SK-N-SH treated with all-trans-retinoic acid at 6 μM for 48 hours (cell line): Measurements from ENCODE around the gene MVB12B.

Experiments
- ATAC-seq: fragments of 200-7000 bp; cut with Tn5 transposase; 3 replicates; pipeline ENCODE4 v1.9.1; 2020; ENCODE audit warnings: mild to moderate bottlenecking, moderate library complexity
- ARNTL ChIP-seq: fragments of 450-650 bp; formaldehyde crosslinking; IDR thresholded peaks from 2 replicates; pipeline ENCODE4 v1.5.0; 2020; ENCODE audit warnings: low read depth, mild to moderate bottlenecking, moderate library complexity, borderline replicate concordance
- BACH2 ChIP-seq: fragments of 250-450 bp; sonication (Bioruptor Pico); IDR thresholded peaks from 2 replicates; pipeline ENCODE4 v1.9.0; 2021; ENCODE audit warnings: mild to moderate bottlenecking, borderline replicate concordance
- CSDC2 ChIP-seq: fragments of 250-450 bp; sonication (Bioruptor Pico); IDR thresholded peaks from 2 replicates; pipeline ENCODE4 v1.5.0; 2020; ENCODE audit warnings: mild to moderate bottlenecking, moderate library complexity
- ESRRG ChIP-seq: fragments of 250-450 bp; sonication (Bioruptor Pico); IDR thresholded peaks from 2 replicates; pipeline ENCODE4 v1.6.1; 2021; ENCODE audit warnings: mild to moderate bottlenecking
- GLIS3 ChIP-seq: fragments of 250-450 bp; sonication (Bioruptor Pico); IDR thresholded peaks from 2 replicates; pipeline ENCODE4 v1.5.0; 2020; ENCODE audit warnings: mild to moderate bottlenecking, moderate library complexity
- ISL1 ChIP-seq: fragments of 250-450 bp; sonication (Bioruptor Pico); IDR thresholded peaks from 2 replicates; pipeline ENCODE4 v2.1.2; 2022; ENCODE audit warnings: mild to moderate bottlenecking, moderate library complexity
- OSR1 ChIP-seq: fragments of 250-450 bp; sonication (Bioruptor Pico); IDR thresholded peaks from 2 replicates; pipeline ENCODE4 v1.8.0; 2022; ENCODE audit warnings: moderate library complexity, mild to moderate bottlenecking, inconsistent platforms
- PPARA ChIP-seq: fragments of 250-450 bp; sonication (Bioruptor Pico); IDR thresholded peaks from 2 replicates; pipeline ENCODE4 v1.5.0; 2020; ENCODE audit warnings: mild to moderate bottlenecking, borderline replicate concordance
- SNAI2 ChIP-seq: fragments of 250-450 bp; sonication (Bioruptor Pico); IDR thresholded peaks from 2 replicates; pipeline ENCODE4 v1.5.0; 2020; ENCODE audit warnings: mild to moderate bottlenecking, moderate library complexity
- TCF4 ChIP-seq: fragments of 250-450 bp; sonication (Bioruptor Pico); IDR thresholded peaks from 2 replicates; pipeline ENCODE4 v1.8.0; 2021; ENCODE audit warnings: mild to moderate bottlenecking, moderate library complexity, borderline replicate concordance
- TOX ChIP-seq: fragments of 250-450 bp; sonication (Bioruptor Pico); IDR thresholded peaks from 2 replicates; pipeline ENCODE4 v1.8.0; 2021; ENCODE audit warnings: mild to moderate bottlenecking, moderate library complexity, borderline replicate concordance
- ZC3H10 ChIP-seq: fragments of 250-450 bp; sonication (Bioruptor Pico); IDR thresholded peaks from 2 replicates; pipeline ENCODE4 v1.5.1; 2021; ENCODE audit warnings: mild to moderate bottlenecking, moderate library complexity
- ZFP3 ChIP-seq: fragments of 250-450 bp; sonication (Bioruptor Pico); IDR thresholded peaks from 2 replicates; pipeline ENCODE4 v1.5.0; 2020; ENCODE audit warnings: mild to moderate bottlenecking, moderate library complexity
- ZFP30 ChIP-seq: fragments of 450-650 bp; formaldehyde crosslinking; IDR thresholded peaks from 2 replicates; pipeline ENCODE4 v1.5.0; 2022; ENCODE audit warnings: mild to moderate bottlenecking, moderate library complexity
- ZNF565 ChIP-seq: fragments of 450-650 bp; formaldehyde crosslinking; conservative IDR thresholded peaks from 2 replicates; pipeline ENCODE4 v1.5.0; 2020; ENCODE audit warnings: low read depth, mild to moderate bottlenecking, moderate library complexity
- ZNF70 ChIP-seq: fragments of 450-650 bp; formaldehyde crosslinking; IDR thresholded peaks from 2 replicates; pipeline ENCODE4 v1.5.0; 2020; ENCODE audit warnings: mild to moderate bottlenecking, moderate library complexity
- ZNF8 ChIP-seq: fragments of 450-650 bp; formaldehyde crosslinking; IDR thresholded peaks from 2 replicates; pipeline ENCODE4 v1.5.0; 2020; ENCODE audit warnings: mild to moderate bottlenecking, moderate library complexity
- TF ChIP-seq, protein P1 (sequence below): fragments of 250-450 bp; sonication (Bioruptor Pico); IDR thresholded peaks from 2 replicates; pipeline ENCODE4 v1.5.1; 2020; ENCODE audit warnings: low read depth, mild to moderate bottlenecking, moderate library complexity
- TF ChIP-seq, protein P2 (sequence below): fragments of 250-450 bp; sonication (Bioruptor Pico); IDR thresholded peaks from 2 replicates; pipeline ENCODE4 v1.8.0; 2020; ENCODE audit warnings: mild to moderate bottlenecking, moderate library complexity, borderline replicate concordance
- TF ChIP-seq, protein P3 (sequence below): fragments of 250-450 bp; sonication (Bioruptor Pico); IDR thresholded peaks from 2 replicates; pipeline ENCODE4 v1.5.1; 2021; ENCODE audit warnings: mild to moderate bottlenecking, moderate library complexity
- TF ChIP-seq, protein P4 (sequence below): fragments of 250-450 bp; sonication (Bioruptor Pico); IDR thresholded peaks from 2 replicates; pipeline ENCODE4 v1.8.0; 2021; ENCODE audit warnings: low read depth, mild to moderate bottlenecking, moderate library complexity, borderline replicate concordance

MVB12B gene

DNA sequence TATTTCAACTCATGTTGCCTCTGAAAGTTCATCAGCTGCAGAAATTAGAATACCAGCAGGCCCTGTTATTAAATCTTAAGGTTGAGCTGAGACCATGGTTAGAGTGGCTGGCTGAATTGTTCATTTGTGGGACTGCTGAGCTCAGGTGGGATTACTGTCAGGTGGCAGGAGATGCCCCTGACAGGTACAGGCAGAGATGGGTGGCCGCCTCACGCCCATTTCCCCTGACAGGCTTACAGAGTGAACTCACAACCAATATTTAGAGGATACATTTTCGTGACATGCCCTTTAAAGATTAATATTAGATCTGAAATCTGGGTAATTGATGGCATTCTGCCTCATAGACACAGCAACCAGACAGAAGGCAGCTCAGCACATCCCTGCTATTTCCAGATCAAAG, 136.0 kb downstream of the MVB12B start:
- no peak for ATAC-seq

DNA sequence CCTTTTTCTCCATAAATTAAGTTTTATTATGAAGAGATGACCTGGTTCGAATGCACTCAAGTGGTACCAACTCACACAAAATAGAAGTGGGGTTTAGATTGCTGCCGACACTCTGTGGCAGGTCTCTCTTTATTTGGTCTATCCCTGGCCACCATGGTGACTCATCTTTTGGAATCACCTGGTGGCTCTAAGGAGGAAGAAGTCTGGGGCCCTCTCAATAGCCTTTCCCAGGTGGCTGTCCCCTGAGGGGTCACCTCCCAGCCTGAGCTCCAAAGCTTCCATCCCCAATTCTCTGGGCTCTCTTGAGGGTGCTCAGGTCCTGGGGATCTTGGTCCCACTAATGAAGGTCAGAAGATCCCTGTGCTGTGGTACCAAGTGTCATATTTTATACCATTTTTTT, 136.8 kb downstream of the MVB12B start:
- ATAC-seq = no peak
- TF ChIP-seq BACH2 (CRISPR knock-in tag) (no peak), ZFP3 (CRISPR knock-in tag) (no peak)
- TF ChIP-seq, protein P1, sequence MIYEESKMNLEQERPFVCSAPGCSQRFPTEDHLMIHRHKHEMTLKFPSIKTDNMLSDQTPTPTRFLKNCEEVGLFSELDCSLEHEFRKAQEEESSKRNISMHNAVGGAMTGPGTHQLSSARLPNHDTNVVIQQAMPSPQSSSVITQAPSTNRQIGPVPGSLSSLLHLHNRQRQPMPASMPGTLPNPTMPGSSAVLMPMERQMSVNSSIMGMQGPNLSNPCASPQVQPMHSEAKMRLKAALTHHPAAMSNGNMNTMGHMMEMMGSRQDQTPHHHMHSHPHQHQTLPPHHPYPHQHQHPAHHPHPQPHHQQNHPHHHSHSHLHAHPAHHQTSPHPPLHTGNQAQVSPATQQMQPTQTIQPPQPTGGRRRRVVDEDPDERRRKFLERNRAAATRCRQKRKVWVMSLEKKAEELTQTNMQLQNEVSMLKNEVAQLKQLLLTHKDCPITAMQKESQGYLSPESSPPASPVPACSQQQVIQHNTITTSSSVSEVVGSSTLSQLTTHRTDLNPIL = no peak

More for the DNA sequence above, 136.0 kb downstream of the MVB12B start:
- no peak for TF ChIP-seq ZFP3 (CRISPR knock-in tag)
- TF ChIP-seq, protein P1 = no peak
- no peak for TF ChIP-seq GLIS3 (CRISPR knock-in tag)
- TF ChIP-seq PPARA (CRISPR knock-in tag) = no peak
- no peak for TF ChIP-seq TOX (CRISPR knock-in tag)
- TF ChIP-seq OSR1 (CRISPR knock-in tag) = no peak
- TF ChIP-seq SNAI2 (CRISPR knock-in tag) = no peak
- no peak for TF ChIP-seq ESRRG (CRISPR knock-in tag)
- no peak for TF ChIP-seq TCF4 (CRISPR knock-in tag)
- TF ChIP-seq CSDC2 (CRISPR knock-in tag) = no peak
- no peak for TF ChIP-seq ISL1
- no peak for TF ChIP-seq BACH2 (CRISPR knock-in tag)
- TF ChIP-seq ZNF565 (CRISPR knock-in tag) = no peak
- no peak for TF ChIP-seq ZC3H10 (CRISPR knock-in tag)
- no peak for TF ChIP-seq ZFP30 (CRISPR knock-in tag)
- TF ChIP-seq, protein P2, sequence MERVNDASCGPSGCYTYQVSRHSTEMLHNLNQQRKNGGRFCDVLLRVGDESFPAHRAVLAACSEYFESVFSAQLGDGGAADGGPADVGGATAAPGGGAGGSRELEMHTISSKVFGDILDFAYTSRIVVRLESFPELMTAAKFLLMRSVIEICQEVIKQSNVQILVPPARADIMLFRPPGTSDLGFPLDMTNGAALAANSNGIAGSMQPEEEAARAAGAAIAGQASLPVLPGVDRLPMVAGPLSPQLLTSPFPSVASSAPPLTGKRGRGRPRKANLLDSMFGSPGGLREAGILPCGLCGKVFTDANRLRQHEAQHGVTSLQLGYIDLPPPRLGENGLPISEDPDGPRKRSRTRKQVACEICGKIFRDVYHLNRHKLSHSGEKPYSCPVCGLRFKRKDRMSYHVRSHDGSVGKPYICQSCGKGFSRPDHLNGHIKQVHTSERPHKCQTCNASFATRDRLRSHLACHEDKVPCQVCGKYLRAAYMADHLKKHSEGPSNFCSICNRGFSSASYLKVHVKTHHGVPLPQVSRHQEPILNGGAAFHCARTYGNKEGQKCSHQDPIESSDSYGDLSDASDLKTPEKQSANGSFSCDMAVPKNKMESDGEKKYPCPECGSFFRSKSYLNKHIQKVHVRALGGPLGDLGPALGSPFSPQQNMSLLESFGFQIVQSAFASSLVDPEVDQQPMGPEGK (CRISPR knock-in tag) = no peak
- no peak for TF ChIP-seq ARNTL
- no peak for TF ChIP-seq ZNF8 (CRISPR knock-in tag)
- no peak for TF ChIP-seq ZNF70
- TF ChIP-seq, all 23 proteins: peak for 0

DNA sequence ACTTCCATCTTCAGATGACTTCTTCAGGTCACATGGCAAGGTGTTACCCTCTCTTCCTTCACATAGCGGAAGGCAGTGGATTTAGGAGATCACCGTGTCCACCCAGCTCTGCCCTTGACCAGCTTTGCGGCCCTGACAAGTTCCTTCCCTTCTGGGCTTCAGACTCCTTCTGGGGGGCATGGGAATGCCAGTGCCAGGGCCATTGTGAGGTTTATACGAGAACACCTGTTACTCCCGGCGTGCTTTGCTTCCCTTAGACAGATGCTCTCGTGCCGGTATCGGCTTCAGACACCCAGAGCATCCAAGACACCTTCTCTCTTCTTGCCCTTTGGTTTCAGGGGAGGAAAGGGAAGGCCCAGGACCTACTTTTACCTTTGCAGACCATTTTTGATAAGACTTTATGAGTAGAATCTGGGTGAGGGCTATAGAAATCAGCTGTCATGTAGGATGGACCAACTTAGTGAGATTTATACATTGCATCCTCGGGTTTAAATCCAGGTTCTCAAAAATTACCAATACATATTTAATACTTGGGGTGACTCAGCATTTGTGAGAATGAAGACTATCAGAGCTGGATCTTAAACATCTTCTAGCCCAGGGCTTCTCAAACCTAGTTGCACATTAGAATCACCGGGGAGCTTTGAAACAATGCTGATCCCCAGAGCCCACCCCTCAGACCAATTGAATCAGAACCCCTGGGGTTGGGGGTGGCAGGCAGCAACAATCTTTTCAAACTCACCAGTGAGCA, 138.2 kb downstream of the MVB12B start:
- TF ChIP-seq ZNF70 (no peak), ZFP30 (CRISPR knock-in tag) (no peak), TOX (CRISPR knock-in tag) (no peak), ZFP3 (CRISPR knock-in tag) (no peak), CSDC2 (CRISPR knock-in tag) (no peak), SNAI2 (CRISPR knock-in tag) (no peak), ZNF565 (CRISPR knock-in tag) (no peak), ISL1 (no peak), BACH2 (CRISPR knock-in tag) (no peak), ESRRG (CRISPR knock-in tag) (no peak), OSR1 (CRISPR knock-in tag) (no peak), ZC3H10 (CRISPR knock-in tag) (no peak), ZNF8 (CRISPR knock-in tag) (no peak)
- TF ChIP-seq, protein P1 = no peak
- TF ChIP-seq, protein P3, sequence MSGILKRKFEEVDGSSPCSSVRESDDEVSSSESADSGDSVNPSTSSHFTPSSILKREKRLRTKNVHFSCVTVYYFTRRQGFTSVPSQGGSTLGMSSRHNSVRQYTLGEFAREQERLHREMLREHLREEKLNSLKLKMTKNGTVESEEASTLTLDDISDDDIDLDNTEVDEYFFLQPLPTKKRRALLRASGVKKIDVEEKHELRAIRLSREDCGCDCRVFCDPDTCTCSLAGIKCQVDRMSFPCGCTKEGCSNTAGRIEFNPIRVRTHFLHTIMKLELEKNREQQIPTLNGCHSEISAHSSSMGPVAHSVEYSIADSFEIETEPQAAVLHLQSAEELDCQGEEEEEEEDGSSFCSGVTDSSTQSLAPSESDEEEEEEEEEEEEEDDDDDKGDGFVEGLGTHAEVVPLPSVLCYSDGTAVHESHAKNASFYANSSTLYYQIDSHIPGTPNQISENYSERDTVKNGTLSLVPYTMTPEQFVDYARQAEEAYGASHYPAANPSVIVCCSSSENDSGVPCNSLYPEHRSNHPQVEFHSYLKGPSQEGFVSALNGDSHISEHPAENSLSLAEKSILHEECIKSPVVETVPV (CRISPR knock-in tag) = no peak
- TF ChIP-seq, protein P2 (CRISPR knock-in tag) = no peak
- TF ChIP-seq, protein P4, sequence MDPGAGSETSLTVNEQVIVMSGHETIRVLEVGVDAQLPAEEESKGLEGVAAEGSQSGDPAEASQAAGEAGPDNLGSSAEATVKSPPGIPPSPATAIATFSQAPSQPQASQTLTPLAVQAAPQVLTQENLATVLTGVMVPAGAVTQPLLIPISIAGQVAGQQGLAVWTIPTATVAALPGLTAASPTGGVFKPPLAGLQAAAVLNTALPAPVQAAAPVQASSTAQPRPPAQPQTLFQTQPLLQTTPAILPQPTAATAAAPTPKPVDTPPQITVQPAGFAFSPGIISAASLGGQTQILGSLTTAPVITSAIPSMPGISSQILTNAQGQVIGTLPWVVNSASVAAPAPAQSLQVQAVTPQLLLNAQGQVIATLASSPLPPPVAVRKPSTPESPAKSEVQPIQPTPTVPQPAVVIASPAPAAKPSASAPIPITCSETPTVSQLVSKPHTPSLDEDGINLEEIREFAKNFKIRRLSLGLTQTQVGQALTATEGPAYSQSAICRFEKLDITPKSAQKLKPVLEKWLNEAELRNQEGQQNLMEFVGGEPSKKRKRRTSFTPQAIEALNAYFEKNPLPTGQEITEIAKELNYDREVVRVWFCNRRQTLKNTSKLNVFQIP (CRISPR knock-in tag) = no peak
- no peak for ATAC-seq
